GM21515 (cell line): ENCODE results near the gene ASTN2.
"Not testable (repeated sequence)": the region's sequence is repeated elsewhere in the genome, so short reads cannot be mapped to it uniquely, and the experiment has no call there.

Experiments
- ATAC-seq: cut with Tn5 transposase; IDR thresholded peaks from one replicate; pipeline ENCODE4 v1.9.1; 2021; ENCODE audit not compliant: unreplicated experiment

Gene ASTN2

GRCh38 chr9:116935149-116935897 is 479.5 kb downstream of the ASTN2 start:
- peak; percentile 66 for ATAC-seq

- ATAC-seq, result no peak
These were observed 480.7 kb downstream of the ASTN2 start for GRCh38 chr9:116934131-116934530.

DNA sequence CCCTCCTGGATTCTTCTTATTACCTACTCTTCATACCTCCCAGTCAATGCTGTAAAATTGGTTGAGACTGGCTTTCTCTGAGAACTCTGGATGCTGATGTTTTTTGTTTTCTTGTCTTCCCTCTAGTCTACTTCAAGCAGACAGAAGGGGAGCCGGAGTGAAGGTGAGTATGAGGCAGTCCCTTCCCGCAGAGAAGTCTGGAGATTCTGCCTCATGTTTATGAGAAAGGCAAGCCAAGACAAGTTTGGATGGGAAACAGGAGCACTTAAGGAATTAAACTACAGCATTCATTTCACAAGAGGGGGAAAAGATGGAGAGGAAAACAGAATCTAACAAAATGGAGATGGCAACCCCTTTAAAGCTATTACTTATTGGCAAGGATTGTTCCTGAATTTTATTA is 481.6 kb downstream of the ASTN2 start:
- no peak for ATAC-seq

GRCh38 chr9:116929621-116930020 is 485.2 kb downstream of the ASTN2 start:
- no peak for ATAC-seq

DNA sequence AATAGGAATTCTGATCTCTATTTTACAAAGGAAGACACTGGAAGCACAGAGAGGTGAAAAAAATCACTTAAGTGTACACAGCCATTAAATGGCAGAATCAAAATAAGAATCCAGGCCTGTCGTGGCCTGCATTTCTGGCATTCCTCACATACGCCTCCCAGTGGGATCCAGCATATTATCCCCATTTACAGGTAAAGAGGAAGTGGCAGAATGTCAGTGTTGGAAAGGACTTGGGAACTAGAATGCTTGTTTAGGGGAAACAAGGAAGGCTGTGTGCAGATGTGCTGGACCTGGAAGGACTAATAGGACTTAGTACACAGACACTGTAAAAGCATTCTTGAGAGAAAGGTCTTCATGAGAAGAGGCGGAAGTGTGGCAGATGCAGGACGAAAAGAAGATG is 486.0 kb downstream of the ASTN2 start:
- ATAC-seq, result no peak

DNA sequence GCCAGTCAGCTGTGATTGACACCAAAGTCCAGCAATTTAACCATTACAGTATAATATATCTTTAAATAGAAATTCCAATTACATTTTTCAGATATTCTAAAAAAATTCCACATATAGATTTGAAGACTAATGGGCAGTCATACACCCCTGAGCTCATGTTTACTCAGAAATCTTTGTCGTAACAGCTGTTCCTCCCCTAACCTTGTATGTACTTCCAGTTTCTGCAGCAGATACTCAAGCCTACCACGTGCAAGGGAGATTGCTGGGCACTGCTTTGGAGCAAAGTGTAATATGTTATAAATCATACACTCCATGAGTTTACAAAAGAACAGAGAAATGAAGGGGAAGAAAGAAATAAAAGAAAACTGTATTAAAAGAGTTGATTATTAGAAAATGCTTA is 486.6 kb downstream of the ASTN2 start:
- ATAC-seq, result no peak

DNA sequence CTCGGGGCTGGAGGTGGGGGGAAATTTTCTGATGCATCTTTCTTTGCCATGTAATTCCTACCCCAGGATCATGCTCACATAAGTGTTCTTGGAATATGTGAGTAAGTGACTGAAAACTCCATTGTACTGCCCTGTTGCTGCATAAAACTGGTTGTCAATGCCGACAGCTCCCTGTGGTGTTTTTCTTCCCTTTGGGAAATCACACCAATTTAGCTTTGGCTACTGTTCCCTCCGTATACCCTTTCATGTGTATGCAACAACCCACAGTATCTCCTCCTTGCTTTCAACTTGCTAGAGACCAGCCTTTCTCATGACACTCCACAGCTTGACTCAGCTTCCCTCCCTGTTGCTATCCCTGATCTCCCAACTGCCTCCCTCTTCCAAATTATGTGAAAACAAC is 487.1 kb downstream of the ASTN2 start:
- no peak for ATAC-seq

- ATAC-seq, result no peak
These were observed 489.7 kb downstream of the ASTN2 start for GRCh38 chr9:116925121-116925520.

DNA sequence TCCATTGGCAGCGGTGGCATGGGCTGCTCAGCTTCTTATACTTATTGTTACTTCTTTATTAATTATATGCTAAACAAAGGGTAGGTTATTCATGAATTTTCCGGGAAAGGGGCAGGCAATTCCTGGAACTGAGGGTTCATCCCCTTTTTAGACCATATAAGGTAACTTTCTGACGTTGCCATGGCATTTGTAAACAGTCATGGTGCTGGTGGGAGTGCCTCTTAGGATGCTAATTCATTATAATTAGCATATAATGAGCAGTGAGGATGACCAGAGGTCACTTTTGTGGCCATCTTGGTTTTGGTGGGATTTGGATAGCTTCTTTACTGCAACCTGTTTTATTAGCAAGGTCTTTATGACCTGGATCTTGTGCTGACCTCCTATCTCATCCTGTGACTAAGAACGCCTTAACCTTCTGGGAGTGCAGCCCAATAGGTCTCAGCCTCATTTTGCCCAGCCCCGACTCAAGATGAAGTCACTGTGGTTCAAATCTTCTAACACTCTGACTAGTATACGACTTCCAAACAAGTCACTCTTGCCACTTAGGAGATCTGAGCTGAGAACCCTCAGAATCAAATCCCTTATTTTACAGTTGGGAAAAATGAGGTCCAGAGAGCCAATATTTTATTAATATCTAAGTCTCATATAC is 490.3 kb downstream of the ASTN2 start:
- no peak for ATAC-seq

DNA sequence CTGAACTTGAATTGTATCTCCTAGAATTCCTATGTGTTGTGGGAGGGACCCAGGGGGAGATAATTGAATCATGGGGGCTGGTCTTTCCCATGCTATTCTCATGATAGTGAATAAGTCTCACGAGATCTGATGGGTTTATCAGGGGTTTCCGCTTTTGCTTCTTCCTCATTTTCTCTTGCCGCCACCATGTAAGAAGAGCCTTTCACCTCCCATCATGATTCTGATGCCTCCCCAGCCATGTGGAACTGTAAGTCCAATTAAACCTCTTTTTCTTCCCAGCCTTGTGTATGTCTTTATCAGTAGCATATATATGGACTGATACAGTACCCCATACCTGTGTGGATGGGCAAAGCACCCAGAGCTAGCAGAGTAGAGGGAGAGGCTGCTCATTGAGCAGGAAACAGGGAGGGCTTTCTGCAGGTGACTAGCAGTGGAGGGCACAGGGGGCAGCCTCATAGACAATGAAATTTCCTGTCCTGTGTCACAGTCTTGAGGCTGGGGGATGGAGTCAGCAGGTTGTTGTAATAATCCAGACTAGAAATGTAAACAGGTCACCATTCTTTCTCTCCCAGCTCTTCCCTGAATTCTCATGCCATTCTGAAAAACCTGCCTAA is 496.9 kb downstream of the ASTN2 start:
- ATAC-seq, result not testable (repeated sequence)

DNA sequence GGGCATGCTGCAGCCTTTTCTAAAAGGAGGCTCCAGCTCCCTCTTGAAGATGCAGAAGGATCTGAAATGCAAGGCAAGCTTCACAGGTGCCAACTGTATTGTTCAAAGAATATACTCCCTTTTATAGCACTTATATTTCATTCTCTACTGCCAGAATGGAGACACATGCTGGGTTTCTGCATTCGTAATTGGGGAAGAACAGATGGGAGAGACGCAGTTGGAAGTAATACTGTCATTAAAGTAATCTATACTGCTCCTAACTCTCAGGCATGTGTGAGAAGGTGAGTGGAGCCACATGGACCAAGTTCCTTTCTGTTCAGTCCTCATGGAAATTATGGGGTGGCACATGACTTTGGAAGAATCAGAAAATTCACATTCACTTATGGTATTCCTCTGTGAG is 501.3 kb downstream of the ASTN2 start:
- no peak for ATAC-seq

DNA sequence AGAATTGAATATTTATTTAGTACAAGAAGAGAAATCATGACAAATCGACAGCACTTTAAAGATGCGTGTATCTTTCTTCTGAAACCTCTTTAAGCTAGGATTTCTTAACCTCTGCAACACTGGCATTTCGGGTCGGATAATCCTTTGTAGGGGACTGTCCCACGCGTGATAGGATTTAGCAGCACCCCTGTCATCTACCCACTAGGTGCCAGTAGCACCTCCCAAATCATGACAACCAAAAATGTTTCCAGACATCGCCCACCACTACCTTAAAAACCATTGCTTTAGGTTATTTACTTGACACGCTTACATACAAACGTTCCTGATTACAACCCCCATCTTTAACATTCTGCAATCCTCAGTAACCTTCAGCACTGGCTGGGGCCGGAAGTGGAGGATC is 504.7 kb downstream of the ASTN2 start:
- ATAC-seq, result no peak

GRCh38 chr9:116907989-116908388 is 506.9 kb downstream of the ASTN2 start:
- no peak for ATAC-seq

- no peak for ATAC-seq
These were observed 509.7 kb downstream of the ASTN2 start for GRCh38 chr9:116905171-116905588.

DNA sequence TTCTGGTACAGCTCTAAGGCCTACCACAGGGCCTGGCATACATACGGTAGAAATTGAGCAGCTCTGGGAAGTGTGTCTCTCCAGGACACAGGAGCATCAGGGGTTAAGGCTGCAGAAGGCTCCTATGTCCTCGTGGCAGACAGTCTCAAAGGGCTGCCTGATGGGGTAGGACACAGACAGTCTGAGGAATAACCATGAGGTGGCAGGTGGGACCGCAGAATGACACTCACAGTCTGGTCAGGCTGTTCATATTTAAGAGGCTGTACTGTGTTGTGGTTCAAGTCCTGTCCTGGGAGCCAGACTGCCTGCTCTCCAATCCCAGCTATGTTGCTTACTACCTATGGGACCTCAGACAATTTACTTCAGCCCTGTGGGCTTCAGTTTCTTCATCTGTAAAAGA is 510.7 kb downstream of the ASTN2 start:
- no peak for ATAC-seq

DNA sequence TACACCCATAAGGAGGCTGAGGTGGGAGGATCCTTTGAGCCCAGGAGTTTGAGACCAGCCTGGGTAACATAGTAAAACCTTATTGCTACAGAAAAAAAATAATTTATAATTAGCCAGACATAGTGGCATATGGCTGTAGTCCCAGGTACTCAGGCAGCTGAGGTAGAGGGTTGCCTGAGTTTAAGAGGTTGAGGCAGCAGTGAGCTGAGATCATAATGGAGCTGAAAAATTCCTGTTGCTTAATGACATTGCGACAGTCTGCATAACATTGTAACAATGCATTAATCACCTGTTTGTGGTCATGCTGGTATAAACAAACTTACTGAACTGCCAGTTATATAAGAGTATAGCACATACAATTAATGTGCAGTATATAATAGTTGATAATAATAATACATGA is 513.6 kb downstream of the ASTN2 start:
- ATAC-seq, result no peak

DNA sequence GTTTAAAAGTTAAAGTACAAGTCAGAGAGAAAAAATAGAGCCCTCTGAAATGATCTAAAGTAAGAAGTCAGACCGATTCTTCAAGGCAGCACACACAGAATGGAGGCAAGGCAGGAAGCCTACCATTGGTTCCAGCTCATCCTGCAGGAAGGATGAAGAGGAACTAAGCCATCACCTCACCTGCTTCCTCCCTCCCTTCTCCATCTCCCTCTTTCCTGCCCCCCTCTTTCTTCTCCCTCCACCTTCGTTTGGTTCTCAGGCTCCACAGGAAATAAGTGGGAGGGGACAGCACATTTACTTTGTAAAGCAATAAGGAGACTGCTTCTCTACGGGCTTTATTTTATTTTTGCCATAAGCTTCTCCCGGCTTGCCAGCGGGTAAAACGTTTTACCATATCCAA is 514.3 kb downstream of the ASTN2 start:
- ATAC-seq, result no peak

DNA sequence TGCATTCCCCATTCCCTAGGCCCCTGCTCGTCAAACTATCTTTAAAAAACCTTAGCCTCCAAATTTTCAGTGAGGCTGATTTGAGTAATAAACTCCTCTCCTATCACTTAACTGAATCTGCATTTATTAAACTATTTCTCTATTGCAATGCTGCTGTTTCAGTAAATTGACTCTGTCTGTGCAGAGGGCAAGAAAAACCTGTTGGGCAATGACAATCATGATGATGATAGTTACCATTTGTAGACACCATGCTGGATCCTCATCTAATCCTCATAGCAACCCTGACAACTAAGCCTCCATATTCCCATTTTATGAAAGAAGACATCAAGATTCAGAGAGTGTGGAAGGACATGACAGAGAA is 514.9 kb downstream of the ASTN2 start:
- no peak for ATAC-seq

GRCh38 chr9:116899337-116900006 is 515.4 kb downstream of the ASTN2 start:
- ATAC-seq, result no peak

DNA sequence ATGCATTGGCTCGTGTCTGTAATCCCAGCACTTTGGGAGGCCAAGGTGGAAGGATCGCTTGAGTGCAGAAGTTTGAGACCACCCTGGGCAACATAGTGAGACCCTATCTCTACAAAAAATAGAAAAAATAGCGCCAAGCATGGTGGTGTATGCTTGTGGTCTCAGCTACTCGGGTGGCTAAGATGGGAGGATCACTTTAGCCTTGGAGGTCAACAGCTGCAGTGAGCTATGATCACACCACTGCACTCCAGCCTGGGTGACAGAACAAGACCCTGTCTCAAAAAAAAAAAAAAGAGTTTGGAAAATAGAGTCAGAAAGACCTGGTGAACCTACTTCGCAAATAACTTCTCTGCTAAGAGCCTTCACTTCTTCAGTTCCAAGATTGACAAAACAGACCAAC is 516.7 kb downstream of the ASTN2 start:
- not testable (repeated sequence) for ATAC-seq

DNA sequence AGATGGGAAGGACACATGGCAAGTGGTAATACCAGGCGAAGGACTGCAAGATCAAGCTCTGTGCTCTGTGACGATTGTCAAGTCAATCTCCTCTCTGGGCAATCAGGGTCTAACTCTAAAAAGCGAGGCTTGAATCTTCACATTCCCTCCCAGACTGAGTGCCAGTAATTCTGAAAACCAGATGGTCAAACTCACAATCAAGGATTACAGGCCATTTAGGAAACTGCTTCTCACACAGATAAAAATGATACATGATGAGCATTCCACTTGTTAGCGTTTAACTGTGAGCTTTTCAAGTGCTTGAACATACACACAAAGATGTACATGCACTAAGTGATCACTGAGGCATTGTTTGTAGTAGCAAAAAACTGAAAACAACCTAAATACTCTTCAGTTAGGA is 517.7 kb downstream of the ASTN2 start:
- ATAC-seq, result no peak

- no peak for ATAC-seq
These were observed 518.9 kb downstream of the ASTN2 start for GRCh38 chr9:116895961-116896360.
